A673 (cell line): Measurements from ENCODE around the gene NTRK1.

Experiments used
- CTCF ChIP-seq: fragments of 300-800, 200-600 bp; sonication (generic); conservative IDR thresholded peaks from 2 replicates; pipeline ENCODE4 v1.5.1; 2017; ENCODE audit warnings: low read depth, mild to moderate bottlenecking, antibody characterized with exemption, low read length, moderate library complexity, mixed read lengths
- EZH2 ChIP-seq: fragments of 200-600 bp; sonication (generic); IDR thresholded peaks from 2 replicates; pipeline ENCODE4 v1.6.1; 2017; ENCODE audit warnings: borderline replicate concordance, low read depth, mild to moderate bottlenecking, mixed read lengths, antibody characterized with exemption, low read length; ENCODE audit not compliant: poor library complexity, severe bottlenecking

DNA sequence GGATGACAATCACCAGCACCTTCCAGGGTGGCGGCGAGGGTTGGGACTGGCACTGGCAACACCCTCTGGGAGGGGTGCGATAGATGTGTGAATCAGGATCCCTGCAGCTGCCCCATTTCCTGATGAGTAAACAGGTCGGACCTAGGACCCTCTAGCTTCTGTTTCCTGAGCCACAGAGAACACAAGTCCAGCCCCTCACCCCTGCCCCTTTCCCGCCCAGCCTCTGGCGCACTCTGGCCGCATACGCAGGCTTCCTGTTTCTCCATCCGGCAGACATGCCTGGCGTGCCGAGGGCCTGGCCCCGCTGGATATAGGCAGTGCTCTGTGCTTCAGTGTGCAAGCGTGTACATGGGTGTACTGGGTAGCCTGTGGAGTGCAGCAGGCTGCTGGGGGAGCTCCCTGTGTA is 37.5 kb downstream of the NTRK1 start:
- no peak for TF ChIP-seq CTCF
- no peak for TF ChIP-seq EZH2
